GM12891 (cell line): ENCODE data around the gene G6PC3.

Source experiments
- POLR2A ChIP-seq: IDR thresholded peaks from 2 replicates; pipeline ENCODE4 v1.6.1; 2011; ENCODE audit warnings: low read depth, low read length, control low read depth
- POLR2AphosphoS5 ChIP-seq: IDR thresholded peaks from 2 replicates; pipeline ENCODE4 v1.6.1; 2011; ENCODE audit warnings: low read depth, low read length, control low read depth
- TAF1 ChIP-seq: IDR thresholded peaks from 2 replicates; pipeline ENCODE4 v1.6.1; 2011; ENCODE audit warnings: low read depth, low read length, control low read depth

GRCh38 chr17:44084131-44084538, 13.6 kb downstream of the G6PC3 start:
- TF ChIP-seq TAF1 (no peak), POLR2A (no peak), POLR2AphosphoS5 (no peak)
